SKM-1 (cell line): Measurements from ENCODE around the gene PSMC5.

ENCODE experiments used
- DNase-seq: peaks from one replicate; lab custom pipeline; 2025; ENCODE audit not compliant: unreplicated experiment; lab: John Stamatoyannopoulos, UW

The PSMC5 gene

DNA sequence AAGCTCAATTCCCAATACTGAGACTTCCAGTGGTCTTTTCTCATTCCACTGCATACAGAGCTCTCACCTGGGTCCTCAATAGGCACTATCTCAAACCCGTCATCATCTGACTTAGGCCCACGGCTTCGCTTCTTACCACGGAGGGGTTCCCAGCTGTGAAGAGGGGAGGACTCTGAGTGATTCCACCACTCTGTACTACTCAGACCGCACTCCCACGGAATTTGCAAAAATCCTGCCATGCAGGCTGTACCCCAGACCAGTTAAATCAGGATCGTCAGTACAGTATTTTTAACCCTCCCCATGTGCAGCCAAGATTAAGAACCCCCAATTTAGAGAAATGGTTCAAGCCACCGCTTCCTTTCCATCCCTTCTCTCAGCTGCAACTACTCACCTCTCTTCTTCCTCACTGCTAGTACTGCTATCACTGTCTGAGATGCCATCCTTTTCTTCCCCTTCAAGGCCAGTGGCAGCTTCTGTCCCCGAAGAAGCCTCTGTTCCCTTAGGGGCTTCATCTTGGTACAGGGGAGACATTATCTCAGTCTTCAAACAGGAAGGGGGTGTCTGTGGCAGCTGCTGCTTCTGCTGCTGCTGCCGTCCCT is 6.2 kb upstream of the PSMC5 start:
- DNase-seq, result no peak

DNA sequence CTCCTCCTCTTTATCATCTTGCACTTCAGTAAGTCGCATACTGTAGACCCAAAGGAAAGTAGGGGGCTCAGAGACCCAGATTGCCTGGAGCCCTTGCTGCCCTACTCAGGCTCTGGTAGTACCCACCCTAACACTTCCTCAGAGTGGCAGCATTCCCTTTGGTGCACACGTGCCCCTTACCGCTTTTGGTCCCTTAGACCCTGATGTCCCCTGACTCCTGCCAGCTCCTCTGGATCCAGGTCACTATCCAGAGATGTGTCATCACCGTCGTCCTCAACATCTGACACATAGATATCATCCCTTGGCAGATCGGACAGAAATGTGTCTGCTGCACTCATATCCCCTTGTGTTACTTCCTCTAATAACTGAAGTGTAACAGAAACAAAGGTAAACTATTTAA is 5.4 kb upstream of the PSMC5 start:
- no peak for DNase-seq

DNA sequence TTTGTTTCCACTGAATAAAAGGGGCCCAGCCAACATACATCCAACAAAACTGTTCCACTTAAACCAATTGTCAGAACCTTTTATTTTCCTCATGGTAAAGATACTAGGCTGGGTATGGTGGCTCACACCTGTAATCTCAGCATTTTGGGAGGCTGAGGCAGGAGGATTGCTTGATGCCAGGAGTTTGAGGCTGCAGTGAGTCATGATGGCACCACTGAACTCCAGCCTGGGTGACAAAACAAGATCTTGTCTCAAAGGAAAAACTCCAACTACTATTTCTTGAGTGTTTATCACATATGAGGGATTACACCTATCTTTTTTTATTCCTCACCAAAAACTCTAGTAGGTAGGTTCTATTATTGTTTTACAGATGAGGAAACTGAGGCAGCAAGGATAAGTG is 4.7 kb upstream of the PSMC5 start:
- no peak for DNase-seq

DNA sequence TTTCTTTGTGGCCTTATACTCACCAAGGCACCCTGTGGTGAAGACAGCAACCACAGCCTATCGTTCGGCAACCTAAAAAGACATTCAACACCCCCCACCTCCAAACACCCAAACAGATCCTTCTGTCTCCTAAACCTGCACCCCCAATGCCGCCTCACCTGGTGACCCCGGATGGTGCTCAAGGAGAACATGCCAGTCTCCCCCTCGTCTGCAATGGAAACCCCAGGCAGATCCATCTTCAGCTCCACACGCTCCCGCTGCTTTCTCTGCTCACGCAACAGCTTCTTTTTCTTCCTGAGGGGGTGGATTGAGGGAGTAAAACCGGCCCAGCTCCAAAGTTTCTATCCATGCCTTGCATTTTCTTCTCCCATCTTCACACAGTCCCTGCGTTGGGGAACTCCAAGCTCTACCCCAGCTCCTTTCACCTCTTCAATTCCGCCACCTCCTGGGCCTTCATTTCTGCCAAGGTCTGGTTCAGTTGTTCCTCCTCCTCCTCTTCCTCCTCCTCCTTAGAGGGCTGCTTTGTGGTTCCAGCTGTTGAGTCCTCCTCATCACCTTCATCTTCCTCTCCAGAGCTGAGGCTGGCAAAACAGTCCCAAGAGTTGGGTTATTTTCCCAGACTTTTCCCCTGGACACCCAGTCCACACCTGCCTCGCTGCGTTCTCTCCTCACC is 3.4 kb upstream of the PSMC5 start:
- no peak for DNase-seq

DNA sequence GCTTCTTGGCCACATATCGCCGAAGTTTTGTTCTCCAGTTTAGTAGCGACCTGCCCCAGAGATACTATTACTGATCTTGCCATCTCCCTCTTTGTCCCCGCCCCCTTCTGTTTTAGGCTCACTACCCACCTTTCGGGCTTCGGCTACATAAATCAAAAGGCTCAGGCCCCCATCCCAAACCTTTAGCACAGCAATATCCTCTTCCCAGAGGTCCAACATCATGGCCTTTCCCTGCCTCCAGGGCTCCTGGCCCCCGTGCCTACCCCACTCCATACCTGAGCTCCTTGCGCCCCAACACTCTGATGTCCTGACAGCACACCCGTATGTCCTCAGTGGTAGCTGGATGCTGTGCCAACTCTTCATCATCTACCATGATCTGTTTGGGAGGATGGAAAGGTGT is 2.9 kb upstream of the PSMC5 start:
- DNase-seq, result no peak

DNA sequence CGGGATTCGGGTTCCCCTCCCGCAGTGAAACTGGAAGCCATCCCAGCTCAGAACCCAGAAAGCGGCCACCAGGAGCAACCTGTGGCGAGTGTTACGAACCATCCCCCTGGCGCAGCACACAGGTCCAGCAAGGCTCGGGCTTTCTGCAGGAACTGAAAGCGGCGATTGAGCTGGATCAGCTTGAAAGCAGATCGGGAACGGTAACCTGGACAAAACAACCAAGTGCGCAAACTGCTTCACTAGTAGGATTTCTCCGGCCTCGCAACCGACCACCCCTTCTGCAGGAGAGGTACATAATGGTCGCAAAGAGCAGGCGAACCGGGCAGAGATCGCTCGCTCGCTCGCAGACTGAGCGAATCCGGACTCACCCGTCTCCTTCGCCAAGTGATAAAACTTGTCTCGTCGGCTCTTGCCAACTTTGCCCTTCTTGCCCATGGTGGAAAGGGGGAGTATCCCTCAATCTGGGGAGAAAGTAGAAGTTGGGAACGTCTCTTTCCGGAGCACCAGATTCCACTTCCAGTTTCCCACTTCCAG is 696 bp upstream of the PSMC5 start:
- no peak for DNase-seq

DNA sequence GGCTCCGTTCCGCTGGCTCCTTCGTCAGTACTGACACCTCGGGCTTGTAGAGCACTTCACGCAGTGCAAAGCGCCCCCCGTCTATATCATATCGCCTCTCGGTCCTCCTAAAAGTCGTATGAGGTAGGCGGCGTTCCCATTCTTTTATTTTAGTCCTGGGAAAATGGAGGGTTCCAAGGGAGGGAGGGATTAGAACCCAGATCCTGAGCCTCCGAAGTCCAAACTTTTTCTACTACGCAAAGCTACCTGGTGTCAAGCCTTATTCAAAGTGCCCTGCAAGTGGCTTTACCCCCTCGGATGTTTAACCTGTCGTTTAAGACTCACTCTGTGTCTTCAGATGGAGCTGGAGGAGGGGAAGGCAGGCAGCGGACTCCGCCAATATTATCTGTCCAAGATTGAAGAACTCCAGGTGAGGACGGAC is 580 bp downstream of the PSMC5 start:
- no peak for DNase-seq

DNA sequence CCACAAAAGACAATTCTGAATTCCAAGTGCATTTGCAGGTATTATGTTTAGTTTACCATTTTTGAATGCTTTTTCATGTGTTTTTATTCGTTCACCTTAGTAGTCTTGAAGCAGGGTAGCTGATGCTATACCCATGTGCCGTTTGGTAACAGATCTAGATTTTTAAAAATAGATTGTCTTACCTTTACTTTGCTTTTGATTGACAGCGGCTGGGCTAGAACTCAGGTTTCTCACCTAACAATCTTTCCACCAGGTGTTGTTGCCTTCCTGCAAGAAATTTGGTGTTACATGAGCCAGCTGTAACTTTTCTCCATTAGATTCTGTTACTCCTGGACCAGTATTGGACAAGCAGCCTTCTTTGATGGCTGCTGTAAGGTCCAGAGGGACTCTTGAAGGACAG is 1.7 kb downstream of the PSMC5 start:
- no peak for DNase-seq

DNA sequence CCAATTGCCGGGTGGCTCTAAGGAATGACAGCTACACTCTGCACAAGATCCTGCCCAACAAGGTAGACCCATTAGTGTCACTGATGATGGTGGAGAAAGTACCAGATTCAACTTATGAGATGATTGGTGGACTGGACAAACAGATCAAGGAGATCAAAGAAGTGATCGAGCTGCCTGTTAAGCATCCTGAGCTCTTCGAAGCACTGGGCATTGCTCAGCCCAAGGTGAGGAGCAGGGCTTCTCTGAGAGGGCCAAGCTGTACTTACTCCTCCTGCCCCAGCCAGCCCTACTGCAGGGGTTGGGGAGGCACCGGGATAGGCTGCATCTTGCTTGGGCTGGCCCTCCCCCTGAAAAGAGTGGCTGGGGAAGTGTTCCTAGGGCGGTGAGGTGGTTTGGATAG is 3.0 kb downstream of the PSMC5 start:
- no peak for DNase-seq

DNA sequence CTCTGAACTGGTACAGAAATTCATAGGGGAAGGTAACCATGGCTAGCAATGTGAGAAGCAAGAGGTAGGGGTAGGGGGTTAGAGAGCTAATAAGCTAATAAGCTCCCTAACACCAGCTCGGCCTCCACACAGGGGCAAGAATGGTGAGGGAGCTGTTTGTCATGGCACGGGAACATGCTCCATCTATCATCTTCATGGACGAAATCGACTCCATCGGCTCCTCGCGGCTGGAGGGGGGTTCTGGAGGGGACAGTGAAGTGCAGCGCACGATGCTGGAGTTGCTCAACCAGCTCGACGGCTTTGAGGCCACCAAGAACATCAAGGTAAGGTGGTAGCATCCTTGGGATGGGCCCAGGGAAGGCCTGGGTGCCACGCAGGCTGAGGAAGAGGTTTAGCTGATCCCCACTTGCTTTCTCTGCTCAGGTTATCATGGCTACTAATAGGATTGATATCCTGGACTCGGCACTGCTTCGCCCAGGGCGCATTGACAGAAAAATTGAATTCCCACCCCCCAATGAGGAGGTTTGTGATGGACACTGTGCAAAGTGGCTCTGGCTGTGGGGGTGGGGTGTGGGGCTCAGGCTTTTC is 3.8 kb downstream of the PSMC5 start:
- no peak for DNase-seq

DNA sequence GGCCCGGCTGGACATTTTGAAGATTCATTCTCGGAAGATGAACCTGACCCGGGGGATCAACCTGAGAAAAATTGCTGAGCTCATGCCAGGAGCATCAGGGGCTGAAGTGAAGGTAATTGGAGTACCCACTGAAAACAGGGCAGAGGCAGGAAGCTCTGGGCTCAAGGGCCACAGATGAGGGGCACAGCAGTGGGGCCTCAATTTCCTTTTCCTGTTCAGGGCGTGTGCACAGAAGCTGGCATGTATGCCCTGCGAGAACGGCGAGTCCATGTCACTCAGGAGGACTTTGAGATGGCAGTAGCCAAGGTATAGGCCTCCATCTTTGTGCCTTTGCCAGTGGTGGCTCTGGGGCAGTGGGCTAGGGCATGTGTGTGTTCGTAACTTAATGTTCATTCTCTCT is 4.3 kb downstream of the PSMC5 start:
- DNase-seq, result no peak

DNA sequence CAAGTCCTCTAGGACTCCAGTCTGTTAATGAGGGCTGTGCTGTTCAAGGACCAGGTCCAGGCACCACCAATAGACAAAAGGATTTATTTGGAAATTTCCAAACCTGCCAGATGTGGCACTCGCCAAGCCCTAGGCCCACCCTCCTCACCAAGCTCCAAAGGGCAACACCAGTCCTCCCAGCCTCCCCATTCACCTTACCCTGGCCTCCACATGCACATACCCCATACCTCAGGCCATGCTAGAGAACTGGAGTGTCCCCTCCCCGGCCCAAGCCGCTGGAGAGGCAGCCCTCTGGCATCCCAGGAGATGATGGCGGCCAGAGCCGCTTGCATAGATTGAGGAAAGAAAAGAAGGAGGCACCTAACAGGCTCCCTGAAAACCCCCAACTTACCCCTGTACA is 4.8 kb downstream of the PSMC5 start:
- DNase-seq, result no peak

DNA sequence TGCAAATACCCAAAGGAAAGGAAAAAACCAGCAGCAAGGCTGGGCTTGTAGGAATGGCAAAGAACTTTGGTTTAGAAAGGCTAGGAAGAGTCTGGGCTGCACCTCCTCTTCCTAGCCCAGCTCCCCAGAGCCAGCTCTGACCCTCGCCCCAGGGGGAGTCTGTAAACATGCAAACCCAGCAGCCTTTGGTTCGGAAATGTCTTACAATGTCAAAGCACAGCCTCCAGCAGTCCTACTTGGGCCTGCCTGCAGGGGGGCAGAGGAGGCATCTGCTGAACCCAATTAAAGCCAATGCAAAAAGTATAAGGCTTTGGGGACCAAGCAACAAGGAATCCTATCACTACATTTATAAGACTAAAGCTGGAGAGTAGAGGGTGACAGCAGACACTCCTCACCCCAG is 5.2 kb downstream of the PSMC5 start:
- no peak for DNase-seq

DNA sequence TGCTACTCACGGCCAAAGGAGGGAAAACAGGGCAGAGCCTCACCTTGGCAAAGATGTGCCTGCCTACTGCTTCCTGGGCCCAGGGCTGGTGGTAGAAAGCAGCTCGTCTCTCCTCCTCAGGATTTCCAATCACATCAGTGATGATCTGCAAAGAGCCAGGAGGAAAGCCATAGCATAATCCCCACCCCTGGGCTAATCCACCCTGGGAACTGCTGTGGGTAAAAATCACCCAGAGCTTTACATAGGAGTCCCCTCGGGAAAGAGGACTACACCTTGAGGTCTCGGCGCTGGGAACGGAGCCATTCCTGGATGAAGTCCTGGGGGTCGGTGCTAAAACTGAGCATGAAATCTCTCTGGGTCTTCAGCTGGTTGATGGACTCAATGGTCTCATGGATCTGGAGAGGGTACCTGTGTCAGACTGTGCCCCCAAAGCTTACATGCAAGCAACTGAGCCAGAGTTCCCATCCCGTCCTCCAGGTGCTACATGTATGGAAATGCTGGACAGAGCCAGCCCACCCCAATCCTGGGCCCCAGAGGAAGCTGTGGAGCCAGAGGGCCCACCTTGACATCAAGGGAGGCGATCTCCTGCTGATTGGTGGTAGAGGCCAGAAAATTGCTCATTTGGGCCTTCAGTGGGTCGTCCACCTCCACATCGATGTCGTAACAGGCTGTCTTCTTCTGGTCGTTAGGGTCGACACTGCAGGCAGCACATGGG is 6.0 kb downstream of the PSMC5 start:
- DNase-seq, result no peak

DNA sequence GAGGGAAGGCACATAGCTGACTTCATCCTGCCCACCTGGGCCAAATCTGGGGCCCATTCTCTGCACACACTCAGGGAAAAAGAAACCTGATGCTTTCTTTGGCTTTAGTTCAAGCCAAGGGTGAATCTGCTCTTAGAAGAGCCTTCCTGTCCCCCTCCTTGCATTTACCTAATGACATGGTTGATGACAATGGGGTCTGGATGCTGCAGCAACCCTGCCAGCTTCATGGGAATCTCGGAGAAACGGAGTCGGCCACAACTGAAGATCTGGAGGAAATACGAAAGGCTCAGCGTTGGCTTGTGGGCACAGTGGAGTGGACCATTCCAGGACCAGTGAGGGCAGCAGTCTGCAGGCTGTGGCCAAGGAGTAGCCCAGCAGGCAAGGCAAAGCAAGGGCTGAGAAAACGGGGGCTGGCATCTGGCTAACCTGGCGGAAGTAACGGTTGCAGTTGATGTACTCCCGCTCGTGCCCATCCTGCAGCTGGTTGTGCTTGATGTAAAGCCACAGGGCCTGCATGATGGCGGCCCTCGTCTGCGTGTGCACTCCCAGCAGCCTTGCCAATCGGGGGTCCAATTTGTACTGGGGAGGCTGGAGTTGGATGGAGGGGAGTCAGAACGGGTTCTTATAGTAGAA is 6.6 kb downstream of the PSMC5 start:
- DNase-seq, result no peak

DNA sequence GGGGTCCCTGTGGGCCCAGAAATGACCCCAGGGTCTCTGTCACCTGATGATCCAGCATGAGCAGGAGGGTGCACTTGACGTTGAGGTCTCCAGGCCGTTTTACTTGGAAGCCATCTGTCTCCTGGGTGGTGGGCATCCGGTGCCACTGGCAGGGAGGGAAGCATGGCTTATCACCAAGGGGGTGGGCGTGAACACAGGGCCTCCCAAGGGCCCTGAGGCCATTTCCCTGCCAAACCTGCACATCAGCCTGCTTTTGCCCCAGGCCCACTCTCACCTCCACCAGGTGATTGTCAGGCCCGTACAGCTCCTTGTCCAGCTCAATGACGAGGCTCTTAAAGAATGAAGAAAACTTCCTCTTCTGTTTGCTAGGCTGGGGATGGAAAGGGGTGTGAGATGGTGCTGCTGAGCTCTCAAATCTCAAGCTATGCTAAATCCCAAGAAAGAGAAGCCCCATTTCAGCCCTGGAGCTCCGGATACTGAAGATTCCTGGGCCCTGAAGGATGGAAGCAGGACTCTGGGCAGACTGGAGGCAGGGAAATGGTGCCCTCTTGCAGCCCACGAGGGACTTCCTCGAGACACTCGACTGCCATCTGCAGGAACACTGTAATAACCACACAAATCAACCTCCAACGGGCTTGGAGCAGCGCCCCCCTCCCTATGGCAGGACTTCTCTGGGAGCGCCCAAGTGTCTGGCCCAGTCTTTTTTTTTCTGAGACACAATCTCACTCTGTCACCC is 7.4 kb downstream of the PSMC5 start:
- peak; percentile 42 for DNase-seq

DNA sequence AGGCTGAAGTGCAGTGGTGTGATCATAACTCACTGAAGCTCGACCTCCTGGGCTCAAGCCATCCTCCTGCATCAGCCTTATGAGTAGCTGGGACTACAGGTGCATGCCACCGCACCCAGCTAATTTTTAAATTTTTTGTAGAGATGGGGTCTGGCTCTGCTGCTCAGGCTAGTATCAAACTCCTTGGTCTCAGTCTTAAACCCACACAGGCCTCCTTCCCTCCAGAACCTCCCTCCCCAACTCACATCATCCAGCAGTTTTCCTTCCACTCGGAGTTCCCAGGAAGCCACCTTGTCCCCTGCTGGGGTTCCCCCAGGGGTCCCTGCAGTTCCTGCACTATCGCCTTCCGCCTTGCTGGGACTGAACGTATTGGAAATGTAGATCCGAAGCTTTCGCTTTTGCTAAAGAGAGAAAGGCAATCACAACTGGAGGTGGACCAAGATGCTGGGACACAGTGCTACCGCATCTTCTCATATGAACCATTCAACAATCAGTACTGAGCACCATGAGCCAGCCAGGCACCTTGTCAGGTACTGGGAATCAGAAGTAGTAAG is 8.0 kb downstream of the PSMC5 start:
- DNase-seq, result no peak

DNA sequence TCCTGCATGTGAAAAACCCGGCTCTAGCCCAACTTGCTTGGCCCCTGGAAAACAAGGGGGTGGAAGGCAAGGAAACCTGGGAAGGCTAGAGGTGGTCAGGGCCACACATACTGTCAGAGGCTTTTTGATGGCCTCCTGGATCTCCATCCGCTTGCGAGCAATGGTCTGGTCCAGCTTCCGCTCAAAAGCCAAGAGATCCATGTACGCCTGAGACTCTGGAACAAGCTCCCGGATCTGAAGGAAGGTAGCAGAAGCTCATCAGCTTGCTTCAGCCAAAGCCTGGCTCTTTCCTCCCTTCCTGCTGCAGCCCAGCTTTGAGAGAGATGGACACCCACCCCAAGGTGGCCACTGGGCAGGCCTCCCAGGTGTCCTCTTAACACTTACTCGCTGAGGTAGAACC is 9.6 kb downstream of the PSMC5 start:
- DNase-seq, result no peak

DNA sequence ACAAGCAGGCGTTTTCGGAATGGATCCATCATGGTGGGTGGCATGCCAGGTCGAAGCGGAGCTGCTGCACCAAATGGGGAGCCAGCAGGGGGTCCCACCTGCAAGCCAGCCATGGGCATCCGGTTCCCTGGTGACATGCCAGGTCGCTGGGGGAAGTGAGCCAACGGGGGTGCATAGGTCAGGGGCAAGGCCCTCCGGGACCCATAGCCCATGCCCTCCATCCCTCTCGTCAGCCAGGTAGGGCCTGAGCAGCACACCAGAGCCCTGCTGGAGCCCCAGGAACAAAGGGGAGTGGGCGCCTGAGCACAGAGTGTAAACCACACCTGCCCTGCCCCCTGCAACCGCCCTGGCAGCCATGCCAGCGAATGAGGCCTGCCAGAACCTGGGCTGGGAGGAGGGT is 10.2 kb downstream of the PSMC5 start:
- DNase-seq, result no peak

DNA sequence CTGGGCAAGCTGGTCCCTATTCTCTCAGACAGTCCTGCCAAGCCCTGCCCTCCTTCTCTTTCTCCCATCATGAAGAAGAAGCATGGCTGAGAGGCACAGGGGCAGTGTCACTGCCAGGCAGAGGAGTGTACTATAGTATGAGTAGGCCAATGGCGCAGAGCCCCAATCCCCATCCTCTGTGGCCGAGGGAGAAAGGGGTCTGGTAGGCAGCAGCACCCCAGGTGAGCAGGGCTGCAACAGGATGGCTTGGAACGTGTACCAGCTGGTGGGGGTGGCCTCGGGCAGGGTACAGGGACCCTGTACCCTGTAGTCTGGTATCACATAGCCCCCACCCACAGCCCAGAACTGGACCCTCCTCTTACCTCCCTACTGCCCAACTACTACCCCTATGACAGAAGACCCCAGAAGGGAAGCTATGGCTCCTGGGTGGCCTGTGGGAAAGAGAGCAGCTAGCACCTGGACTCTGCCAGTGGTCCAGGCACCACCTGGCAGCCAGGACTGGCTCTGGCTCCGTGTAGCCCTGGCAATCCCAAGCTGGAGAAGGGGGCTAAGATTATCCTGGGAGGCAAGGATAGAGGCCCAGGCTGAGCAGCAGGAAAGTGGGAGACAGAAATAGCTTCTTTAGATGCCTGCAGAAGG is 10.8 kb downstream of the PSMC5 start:
- DNase-seq, result no peak
